NCI-H1436 (cell line): ENCODE data around the gene TMEM14C.

Experiments
- DNase-seq: peaks from one replicate; lab custom pipeline; 2025; lab: John Stamatoyannopoulos, UW

Gene TMEM14C

GRCh38 chr6:10722820-10723566 lies at the start of gene TMEM14C:
TMEM14C (plus strand) TSS chr6:10723070; CDS start chr6:10724614, 1,544 bp downstream.
- DNase-seq: peak; percentile 83

GRCh38 chr6:10676403-10676802 lies 46.5 kb upstream of the TMEM14C start:
- DNase-seq: no peak

- DNase-seq: no peak
These were observed 44.4 kb upstream of the TMEM14C start for GRCh38 chr6:10678456-10678855.

GRCh38 chr6:10681795-10682194 lies 41.1 kb upstream of the TMEM14C start:
- DNase-seq: no peak

GRCh38 chr6:10682355-10682988 lies 40.4 kb upstream of the TMEM14C start:
- no peak for DNase-seq

- no peak for DNase-seq
These were observed 38.3 kb upstream of the TMEM14C start for GRCh38 chr6:10684618-10685017.

GRCh38 chr6:10685092-10685915 lies 37.6 kb upstream of the TMEM14C start:
- no peak for DNase-seq

- DNase-seq: no peak
These were observed 36.0 kb upstream of the TMEM14C start for GRCh38 chr6:10686901-10687300.

GRCh38 chr6:10687582-10687981 lies 35.3 kb upstream of the TMEM14C start:
- no peak for DNase-seq

- peak; percentile 19 for DNase-seq
These were observed 32.0 kb upstream of the TMEM14C start for GRCh38 chr6:10690651-10691445.

GRCh38 chr6:10692965-10693538 lies 29.8 kb upstream of the TMEM14C start:
- DNase-seq: no peak

- DNase-seq: peak; percentile 92
These were observed 28.4 kb upstream of the TMEM14C start, which contains the start of the genes C6orf52 and PAK1IP1 for GRCh38 chr6:10694302-10695085. C6orf52 (minus strand) TSS chr6:10694616; CDS start chr6:10687550, 7,066 bp downstream. PAK1IP1 (plus strand) TSS chr6:10694972; CDS start chr6:10694986, 14 bp downstream.

GRCh38 chr6:10695086-10695657 lies 27.7 kb upstream of the TMEM14C start:
- no peak for DNase-seq

- no peak for DNase-seq
These were observed 26.2 kb upstream of the TMEM14C start for GRCh38 chr6:10696655-10697054.

GRCh38 chr6:10713962-10714361 lies 8.9 kb upstream of the TMEM14C start:
- DNase-seq: no peak

- DNase-seq: no peak
These were observed 3.4 kb upstream of the TMEM14C start for GRCh38 chr6:10719296-10719963.

GRCh38 chr6:10719964-10720264 lies 3.0 kb upstream of the TMEM14C start:
- DNase-seq: no peak

GRCh38 chr6:10720265-10720959 lies 2.5 kb upstream of the TMEM14C start:
- DNase-seq: no peak
